Measurements from ENCODE around the gene FGGY.

DNA sequence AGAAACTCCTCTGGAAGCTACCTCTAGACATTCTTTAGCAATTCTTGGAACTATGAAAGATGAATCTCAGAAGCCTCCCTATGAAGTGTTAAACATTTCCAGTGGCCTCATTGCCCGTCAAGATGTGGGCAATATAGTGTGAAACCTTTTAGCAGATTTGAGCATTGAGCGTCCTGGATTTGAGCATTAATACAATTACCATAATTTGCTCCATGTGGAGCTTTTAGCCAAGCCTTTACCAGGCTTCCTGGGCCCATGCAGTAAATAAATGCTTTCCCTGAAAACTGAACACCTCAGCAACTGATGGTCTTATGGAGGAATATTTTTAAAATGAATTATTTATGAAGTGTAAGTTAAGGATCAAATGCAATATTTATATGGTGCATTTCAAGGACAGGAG lies 162.0 kb downstream of the FGGY start:
- TF ChIP-seq, protein P1, sequence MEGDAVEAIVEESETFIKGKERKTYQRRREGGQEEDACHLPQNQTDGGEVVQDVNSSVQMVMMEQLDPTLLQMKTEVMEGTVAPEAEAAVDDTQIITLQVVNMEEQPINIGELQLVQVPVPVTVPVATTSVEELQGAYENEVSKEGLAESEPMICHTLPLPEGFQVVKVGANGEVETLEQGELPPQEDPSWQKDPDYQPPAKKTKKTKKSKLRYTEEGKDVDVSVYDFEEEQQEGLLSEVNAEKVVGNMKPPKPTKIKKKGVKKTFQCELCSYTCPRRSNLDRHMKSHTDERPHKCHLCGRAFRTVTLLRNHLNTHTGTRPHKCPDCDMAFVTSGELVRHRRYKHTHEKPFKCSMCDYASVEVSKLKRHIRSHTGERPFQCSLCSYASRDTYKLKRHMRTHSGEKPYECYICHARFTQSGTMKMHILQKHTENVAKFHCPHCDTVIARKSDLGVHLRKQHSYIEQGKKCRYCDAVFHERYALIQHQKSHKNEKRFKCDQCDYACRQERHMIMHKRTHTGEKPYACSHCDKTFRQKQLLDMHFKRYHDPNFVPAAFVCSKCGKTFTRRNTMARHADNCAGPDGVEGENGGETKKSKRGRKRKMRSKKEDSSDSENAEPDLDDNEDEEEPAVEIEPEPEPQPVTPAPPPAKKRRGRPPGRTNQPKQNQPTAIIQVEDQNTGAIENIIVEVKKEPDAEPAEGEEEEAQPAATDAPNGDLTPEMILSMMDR (IDR thresholded peaks at IDR 0.05; ENCODE audit: insufficient read depth, low read length, poor library complexity, severe bottlenecking): no peak
- no peak for TF ChIP-seq EZH2phosphoT487 (conservative IDR thresholded peaks at IDR 0.05; ENCODE audit: low read length)
